ENCODE data around the gene NSUN2. TPM values are rescaled to one million over a fixed set of nuclear protein-coding genes. Genes with fewer than 3 reads are reported as not detected.

The NSUN2 gene
- total and polyA plus RNA-seq, 2 donors (not counting 3 experiments of a cell fraction or from before 2014, with no cell fraction given), result 53.7 to 73.0 TPM

DNA sequence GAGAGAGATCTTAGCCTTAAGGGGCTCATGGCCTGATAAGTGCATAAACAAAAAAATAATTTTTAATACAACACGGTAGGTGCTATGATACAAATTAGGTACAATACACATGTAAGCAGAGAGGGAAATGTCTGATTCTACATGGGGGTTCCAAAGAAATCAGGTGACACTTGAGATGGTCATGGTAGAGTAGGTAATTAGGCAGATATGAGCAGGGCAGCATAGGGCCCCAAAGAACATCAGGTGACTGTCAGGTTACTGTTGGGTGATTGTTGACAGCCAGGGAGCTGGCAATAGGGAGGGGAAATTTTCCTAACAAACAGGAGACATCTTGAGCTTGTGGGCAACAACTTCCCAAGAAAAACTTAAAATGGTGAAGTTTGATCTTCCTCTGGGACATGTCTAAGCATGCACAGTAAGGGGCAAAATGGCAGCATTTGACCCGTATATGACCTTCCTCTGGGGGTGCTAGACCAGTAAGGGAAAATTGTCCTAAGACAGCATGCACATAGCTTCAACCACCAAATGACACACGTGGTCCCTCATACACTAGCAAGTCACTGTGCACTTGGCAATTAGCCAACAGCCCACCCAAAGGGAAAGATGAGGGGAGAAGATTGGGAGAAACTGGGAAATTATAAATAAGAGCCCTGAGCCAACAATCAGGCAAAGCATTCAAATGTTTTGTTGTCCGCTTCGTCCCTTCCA, 43.1 kb upstream of the NSUN2 start:
- Histone ChIP-seq H3K4me3 (replicated peaks in 1 of 3; ENCODE audit: insufficient read depth in 1 of 3, low read depth in 1 of 3, low read length in 3 of 3) (no peak overlapping the region), H3K79me2 (ENCODE audit: control insufficient read depth, insufficient read depth, low read length) (no peaks in the 10 kb centered on the region), H3K9ac (replicated peaks; ENCODE audit: extremely low read depth, insufficient read depth, low read length) (no peak overlapping the region), H3K9me3 (replicated peaks; ENCODE audit: control insufficient read depth, insufficient read depth, low read length) (no peaks in the 10 kb centered on the region), H3K4me2 (ENCODE audit: insufficient read depth, low read length) (no peak overlapping the region), H3K36me3 (ENCODE audit: control insufficient read depth in 2 of 2, extremely low read depth in 1 of 2, insufficient read depth in 2 of 2, low read length in 2 of 2) (no peaks in the 10 kb centered on the region), H3K4me1 (ENCODE audit: control insufficient read depth, extremely low read depth, insufficient read depth, low read length) (no peaks in the 10 kb centered on the region), H3K27me3 (ENCODE audit: control insufficient read depth in 2 of 2, insufficient read depth in 2 of 2, low read length in 2 of 2) (no peaks in the 10 kb centered on the region), H3K9me1 (replicated peaks; ENCODE audit: control insufficient read depth, extremely low read depth, insufficient read depth, low read length) (no peaks in the 10 kb centered on the region), H2AFZ (ENCODE audit: low read depth, low read length) (no peak overlapping the region), H3K27ac (ENCODE audit: insufficient read depth, low read depth, low read length) (no peak overlapping the region), H4K20me1 (replicated peaks; ENCODE audit: control insufficient read depth, extremely low read depth, insufficient read depth, low read length) (no peaks in the 10 kb centered on the region)
- dilution Hi-C loops (cut with MboI; ENCODE audit: extremely low pct_ligation_motif_present, low sequenced_read_pairs) (no loop called here), intact Hi-C loops (cut with micrococcal nuclease) (no loop called here)
- FAIRE-seq (no peak), DNase-seq (ENCODE audit: low read depth, low spot score) (no peak)
- CTCF ChIA-PET, result interaction anchor here (1.0 kb wide), 1 partner anchor 18 kb away, joined by 3 read pairs; no protein-coding TSS in a partner anchor
- POLR2A ChIA-PET, result no interaction called here
- TF ChIP-seq JUN (IDR thresholded peaks at IDR 0.05; ENCODE audit: borderline replicate concordance, insufficient read depth, insufficient read length, low read depth), result no peak
- no peak for TF ChIP-seq FOS (IDR thresholded peaks at IDR 0.05; ENCODE audit: borderline replicate concordance, insufficient read depth, low read length)
- no peak for TF ChIP-seq GATA2 (IDR thresholded peaks at IDR 0.05; ENCODE audit: insufficient read depth, insufficient read length, low read depth, low read length)
- TF ChIP-seq, protein P1, sequence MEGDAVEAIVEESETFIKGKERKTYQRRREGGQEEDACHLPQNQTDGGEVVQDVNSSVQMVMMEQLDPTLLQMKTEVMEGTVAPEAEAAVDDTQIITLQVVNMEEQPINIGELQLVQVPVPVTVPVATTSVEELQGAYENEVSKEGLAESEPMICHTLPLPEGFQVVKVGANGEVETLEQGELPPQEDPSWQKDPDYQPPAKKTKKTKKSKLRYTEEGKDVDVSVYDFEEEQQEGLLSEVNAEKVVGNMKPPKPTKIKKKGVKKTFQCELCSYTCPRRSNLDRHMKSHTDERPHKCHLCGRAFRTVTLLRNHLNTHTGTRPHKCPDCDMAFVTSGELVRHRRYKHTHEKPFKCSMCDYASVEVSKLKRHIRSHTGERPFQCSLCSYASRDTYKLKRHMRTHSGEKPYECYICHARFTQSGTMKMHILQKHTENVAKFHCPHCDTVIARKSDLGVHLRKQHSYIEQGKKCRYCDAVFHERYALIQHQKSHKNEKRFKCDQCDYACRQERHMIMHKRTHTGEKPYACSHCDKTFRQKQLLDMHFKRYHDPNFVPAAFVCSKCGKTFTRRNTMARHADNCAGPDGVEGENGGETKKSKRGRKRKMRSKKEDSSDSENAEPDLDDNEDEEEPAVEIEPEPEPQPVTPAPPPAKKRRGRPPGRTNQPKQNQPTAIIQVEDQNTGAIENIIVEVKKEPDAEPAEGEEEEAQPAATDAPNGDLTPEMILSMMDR (IDR thresholded peaks at IDR 0.05; ENCODE audit: extremely low read depth in 1 of 2, insufficient read depth in 1 of 2, low read depth in 1 of 2, low read length in 2 of 2), result no peak
- no peak for TF ChIP-seq MYC (IDR thresholded peaks at IDR 0.05; ENCODE audit: low read depth, low read length)
- no peak for TF ChIP-seq POLR2AphosphoS5 (IDR thresholded peaks at IDR 0.05; ENCODE audit: insufficient read depth, low read depth, low read length)
- no peak for TF ChIP-seq POLR2A (IDR thresholded peaks at IDR 0.05; ENCODE audit: low read depth, low read length)
- no peak for TF ChIP-seq EZH2 (IDR thresholded peaks at IDR 0.05; ENCODE audit: borderline replicate concordance, low read depth, low read length, severe bottlenecking)
- TF ChIP-seq, protein P2, sequence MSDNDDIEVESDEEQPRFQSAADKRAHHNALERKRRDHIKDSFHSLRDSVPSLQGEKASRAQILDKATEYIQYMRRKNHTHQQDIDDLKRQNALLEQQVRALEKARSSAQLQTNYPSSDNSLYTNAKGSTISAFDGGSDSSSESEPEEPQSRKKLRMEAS (IDR thresholded peaks at IDR 0.05; ENCODE audit: insufficient read depth, insufficient read length), result no peak
- no TSS peak for BruUV-seq (replicated peaks)
